Transverse colon (tissue), 4 donors: ENCODE results near the gene NLGN4X.
"Not testable (repeated sequence)": the region's sequence is repeated elsewhere in the genome, so short reads cannot be mapped to it uniquely, and the experiment has no call there.

ENCODE experiments used
- CTCF ChIP-seq, 5 experiments: fragments of 200-600 bp in 3 of 5; fragments of 450-650 bp in 2 of 5; sonication (generic) in 3 of 5; IDR thresholded peaks; 1 replicate in 2 of 5; 2 replicates in 3 of 5; pipeline ENCODE4 v1.5.1; 2016 to 2017; ENCODE audit warnings: antibody characterized with exemption in 5 of 5, inconsistent platforms in 3 of 5, mild to moderate bottlenecking in 2 of 5, moderate library complexity in 1 of 5
- EP300 ChIP-seq: sonication (generic); formaldehyde crosslinking; IDR thresholded peaks from one replicate; pipeline ENCODE4 v1.6.1; 2017; ENCODE audit warnings: antibody characterized with exemption, low read depth
- POLR2A ChIP-seq: fragments of 450-650 bp; IDR thresholded peaks from one replicate; pipeline ENCODE4 v1.6.1; 2016; ENCODE audit warnings: antibody characterized with exemption, mild to moderate bottlenecking, moderate library complexity
- POLR2AphosphoS5 ChIP-seq, 3 donors: sonication (generic); formaldehyde crosslinking; IDR thresholded peaks; one replicate each; pipeline ENCODE4 v1.6.1; 2016; ENCODE audit warnings: antibody characterized with exemption in 3 of 3

- TF ChIP-seq CTCF (IDR thresholded peaks at IDR 0.05); POLR2A; EP300; POLR2AphosphoS5 (IDR thresholded peaks at IDR 0.05): not testable (repeated sequence)
Observed at GRCh38 chrX:5903586-5904190, 325.0 kb downstream of the NLGN4X start.
